Stimulated activated CD4-positive, alpha-beta T cell treated with anti-CD3 and anti-CD28 coated beads, Interleukin-4, amount 100 ng/mL, for 24 hours (primary cell): ENCODE measurements around the gene SIGMAR1.
A peak's percentile ranks its signal among the peaks of the same experiment; 100 is the strongest.

Experiments
- DNase-seq: peaks from one replicate; pipeline ENCODE4 v3.0.0-alpha.2; 2020

Gene SIGMAR1

DNA sequence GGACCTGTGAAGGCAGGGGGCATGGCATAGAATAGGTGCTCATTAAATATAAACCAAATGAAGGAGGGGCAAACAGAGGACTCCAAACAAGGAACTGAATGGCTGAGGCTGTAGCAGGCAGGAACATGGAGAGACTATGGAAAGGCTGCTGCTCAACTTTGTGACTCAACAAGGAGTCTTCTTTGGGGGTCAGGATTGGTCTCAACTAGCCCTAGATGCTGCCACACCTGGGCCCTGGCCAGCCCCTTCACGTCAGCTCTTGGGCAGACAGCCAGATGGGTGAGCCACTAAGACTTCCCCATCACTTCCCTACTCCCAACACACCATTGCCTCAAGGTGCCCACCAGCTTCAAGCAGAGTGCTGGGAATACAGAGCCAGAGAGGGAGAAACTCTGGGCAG, 36.7 kb downstream of the SIGMAR1 start:
- DNase-seq: no peak

DNA sequence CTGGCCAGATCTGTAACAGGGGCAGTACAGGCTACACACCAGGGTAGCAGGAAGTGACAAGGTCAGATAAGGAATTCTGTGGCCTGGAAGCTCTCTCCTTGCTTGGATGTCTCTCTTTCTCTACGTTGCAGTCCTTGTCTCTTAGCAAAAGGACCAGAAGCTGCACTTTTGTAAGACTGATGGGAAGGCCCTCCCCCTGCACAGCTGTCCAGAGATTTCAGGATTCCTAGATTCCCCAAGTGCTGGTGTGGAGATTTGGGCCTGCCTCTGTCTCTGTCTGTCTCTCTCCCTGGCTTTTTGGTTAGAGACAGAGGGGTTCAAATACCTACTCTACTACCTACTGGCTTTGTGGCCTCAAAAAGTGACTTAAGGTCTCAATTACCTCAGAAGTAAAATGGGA, 38.0 kb downstream of the SIGMAR1 start:
- no peak for DNase-seq

DNA sequence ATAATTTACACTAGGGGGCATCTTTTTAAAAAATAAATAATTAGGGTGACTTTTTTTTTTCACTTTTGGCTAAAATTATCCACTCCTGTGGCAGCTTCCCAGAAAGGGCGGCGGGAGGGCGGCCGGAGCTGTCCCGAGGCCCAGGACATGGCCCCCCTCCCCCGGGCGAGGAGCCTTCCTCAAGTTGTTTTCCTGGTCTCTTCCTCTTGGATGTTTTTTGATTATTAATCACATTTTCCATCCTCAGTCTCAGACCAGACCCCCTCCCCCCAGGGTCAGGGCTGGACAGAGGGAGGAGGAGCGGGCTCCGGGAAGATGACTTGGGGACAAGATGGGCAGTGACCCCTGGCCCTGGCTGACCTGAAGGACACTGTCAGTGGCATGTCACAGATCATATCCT, 43.4 kb downstream of the SIGMAR1 start:
- DNase-seq: no peak

DNA sequence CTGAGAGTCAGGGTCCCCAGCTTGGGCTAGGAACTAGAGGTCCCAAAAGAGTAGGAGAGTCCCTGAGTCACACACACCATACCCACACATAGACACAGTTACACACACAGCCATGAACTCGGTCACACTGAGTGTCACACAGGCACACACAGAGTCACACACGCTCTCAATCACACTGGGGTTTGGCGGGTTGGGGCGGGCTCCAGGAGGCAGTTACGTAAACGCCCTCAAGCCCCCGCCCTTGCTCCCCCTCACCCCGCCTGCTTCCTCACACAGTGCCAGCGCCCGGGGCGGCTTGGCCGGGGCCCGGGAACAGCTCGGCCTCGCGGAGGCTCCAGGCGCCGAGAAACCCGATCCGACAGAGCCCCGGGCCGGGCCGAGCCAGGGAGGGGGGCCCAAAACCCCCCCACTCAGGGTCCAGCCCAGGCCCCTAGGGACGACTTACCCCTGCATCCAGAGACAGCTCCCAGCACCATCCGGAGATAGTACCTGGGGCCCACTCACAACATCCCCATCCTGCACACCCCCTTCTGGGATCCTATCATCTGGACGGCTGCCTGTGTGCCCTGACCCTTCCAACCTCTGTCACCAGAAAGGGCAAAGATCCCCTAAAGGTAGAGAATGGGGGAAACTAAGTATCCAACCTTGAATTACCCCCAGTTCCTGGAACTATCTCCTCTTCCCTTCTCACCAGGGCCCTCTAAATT, 44.5 kb downstream of the SIGMAR1 start:
- no peak for DNase-seq

DNA sequence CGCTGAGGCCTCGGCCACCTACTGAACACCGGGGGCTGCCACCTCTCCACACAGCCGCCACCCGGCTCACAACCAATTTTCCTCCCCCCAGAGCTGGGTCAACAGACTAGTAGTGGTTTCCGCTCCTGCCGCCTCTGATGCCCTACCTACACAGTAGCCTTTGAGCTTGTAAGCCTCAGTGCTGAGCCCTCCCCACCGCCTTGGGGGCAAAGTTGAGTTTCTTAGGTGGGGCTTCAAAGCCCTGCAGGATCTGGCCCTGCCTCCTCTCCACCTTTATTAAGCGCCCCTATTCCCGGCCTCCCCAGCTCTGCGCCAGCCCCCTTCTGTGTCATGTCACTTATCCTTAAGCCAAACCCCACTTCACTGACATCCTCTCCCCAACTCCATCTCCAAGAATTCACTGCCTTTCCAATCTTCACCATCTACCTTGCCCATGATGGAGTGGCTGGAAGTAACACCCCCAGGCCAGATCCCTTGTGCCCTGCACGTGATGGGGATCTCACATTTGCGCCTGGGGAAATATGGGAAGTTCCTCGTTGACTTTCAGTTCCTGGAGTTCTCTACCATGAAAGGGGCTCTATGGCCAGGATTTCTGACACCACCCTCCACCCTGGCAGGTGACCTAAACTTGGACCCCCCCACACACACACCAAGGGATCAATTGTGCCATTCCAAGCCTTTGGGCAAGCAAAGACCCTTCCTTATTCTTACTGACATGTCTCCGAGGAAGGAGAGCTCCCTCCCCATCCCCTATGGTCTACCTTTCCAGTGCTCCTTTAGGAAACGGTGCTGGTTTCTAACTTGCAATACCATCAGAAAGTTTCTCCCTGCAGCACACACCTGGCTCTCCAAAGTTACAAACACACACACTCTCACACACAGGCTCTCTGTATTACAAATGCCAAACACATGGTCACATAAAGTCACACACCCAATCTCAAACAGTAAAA, 45.4 kb downstream of the SIGMAR1 start:
- no peak for DNase-seq

DNA sequence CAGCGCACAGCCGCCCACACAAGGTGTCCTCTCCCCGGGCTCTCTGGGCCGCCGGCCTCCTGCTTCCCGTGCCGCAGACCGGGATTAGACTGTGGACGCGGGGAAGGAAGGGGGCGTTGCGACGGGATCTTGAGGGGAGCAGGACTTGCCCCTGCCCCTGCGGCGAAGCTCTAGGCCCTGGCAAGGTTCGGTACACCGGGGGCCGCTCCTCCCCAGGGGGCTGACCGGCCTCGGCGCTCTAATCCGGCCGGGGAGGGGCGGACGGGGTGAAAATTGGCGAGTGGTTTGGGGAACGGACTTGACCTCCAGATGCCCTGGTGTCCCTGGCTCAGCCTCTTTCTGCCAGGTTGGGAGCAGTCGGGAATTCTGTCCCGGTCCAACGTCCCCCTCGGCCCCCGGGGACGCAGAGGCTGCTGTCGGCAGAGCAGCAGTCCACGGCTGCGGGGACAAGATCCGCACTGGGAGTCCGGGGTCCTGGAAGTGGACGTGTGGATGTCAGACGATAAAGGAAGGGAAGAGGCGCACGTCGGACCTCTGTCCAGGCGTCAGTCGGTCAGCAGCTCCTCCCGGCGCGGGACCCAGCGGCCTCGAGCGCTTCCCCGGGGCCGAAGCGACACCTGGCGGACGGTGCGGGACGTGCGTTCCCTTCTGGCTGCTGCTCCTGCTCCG, 46.2 kb downstream of the SIGMAR1 start:
- DNase-seq: peak; percentile 83

DNA sequence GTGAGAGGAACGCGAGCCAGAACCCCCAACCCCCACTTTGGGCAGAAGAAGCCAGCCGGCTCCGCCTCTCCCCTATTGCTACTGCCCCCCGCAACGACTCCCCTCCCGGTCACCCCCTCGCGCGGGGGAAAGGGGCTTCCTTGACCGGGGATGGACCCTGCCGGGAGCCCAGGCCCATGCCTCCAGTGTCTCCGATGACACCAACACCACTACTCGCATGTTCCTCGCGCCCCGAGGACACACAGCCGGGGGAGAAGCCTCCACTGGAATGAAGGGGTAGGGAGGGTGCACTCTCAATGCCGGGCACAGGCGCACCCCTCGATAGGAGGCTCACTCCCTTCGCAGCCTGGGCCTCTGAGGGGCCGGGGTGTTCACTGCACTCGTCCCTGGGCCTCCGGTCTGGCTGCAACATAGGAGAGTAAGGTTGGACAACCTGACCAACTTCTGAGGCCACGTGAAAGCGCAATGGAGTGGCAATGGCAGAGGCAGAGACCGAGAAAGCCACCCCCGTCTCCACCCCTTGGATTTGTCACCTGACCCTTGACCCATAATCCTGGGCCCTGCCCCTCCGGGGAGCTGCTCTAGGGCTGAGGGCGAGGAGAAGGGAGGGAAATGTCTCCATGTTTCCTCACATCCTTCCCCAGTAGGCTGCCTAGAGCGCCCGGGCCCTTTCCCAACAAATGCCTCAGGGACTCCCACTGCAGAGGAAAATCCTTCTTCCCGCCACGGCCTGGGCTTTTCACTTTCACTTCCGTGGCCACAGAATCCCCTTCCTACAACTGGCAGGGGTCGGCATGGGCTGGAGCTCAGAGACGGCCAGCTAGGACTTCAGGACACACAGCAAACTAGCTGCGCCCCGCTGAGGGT, 47.0 kb downstream of the SIGMAR1 start:
- DNase-seq: peak; percentile 18

DNA sequence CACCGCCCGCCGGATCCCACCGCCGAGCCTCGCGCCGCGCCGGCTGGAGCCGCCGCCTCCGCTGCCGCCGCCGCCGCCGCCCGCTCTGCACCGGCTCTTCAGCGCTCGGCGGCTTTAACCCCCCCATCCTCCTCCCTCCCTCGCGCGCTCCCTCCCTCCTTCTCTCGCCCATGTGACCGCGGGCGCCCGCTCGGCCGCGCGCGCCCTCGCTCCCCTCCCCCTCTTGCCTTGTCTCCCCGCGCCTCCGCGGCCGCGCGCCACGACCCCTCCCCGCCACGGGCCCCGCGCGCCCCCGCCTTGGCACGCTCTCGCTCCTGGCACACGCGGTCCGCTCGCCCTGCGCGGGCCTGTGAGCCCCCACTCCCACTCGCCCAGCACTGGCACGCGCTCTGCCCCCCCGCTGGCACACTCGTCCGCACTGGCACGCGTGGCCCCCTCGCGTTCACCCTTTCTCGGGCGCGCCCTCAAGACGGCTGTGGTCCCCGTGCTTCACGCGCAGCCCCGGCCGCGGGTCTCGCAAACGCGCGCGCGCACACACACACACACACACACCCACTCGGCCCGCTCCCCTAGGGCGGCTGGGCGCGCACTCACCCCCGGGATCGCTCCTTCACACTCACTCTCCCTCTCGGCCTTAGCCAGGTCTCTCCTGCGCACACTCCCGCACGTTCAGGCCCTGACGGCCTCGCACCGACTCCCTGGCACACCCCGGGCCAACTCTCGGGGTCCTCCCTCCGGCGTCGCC, 47.8 kb downstream of the SIGMAR1 start, which contains the start of gene CNTFR:
Gene CNTFR (minus strand): TSS at position 89 of the 745 bp plus-strand sequence. CDS start 20,743 bp downstream, outside the sequence.
- no peak for DNase-seq

DNA sequence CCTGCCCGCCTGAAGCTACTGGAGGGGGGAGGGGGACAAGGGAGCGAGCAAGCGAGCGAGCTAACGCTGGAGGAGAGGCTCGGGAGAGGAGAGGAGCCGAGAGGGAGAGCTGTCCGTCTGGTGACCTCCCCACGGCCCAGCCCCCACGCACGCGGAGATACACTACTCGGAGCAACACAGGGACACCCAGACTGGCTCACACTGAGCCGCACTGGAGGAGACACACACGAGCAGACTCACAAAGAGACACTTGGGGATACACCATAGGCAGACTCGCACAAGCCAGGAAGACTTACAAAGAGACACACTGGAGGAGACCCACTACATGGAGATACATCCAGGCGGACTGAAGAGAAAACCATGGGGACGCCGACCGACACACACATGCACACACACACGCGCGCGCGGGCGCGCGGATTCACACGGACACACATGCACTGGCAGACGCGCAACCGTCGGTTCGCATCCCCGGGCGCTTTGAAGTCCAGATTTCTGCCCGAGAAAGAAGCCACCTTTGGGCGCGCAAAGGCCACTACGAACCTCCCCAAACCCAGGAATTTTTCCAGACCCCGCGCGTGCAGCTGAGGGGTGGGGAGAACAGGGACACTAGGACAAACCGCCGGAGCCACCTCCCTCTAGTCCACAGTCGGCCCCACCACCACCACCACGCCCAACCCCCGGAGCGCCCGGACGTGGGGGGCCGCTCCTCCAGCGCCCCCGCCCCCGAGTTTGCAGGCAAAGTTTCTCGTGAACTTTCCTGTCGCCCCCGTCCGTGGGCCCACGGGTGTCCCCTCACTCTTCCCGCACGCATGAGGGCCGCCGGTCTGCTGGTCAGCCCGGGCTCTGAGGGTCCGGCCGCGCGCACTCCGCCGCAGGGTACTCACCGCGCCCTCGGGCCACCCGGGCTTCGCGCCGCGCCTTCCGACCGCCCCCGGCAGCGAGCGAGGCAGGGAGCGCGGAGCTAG, 48.6 kb downstream of the SIGMAR1 start:
- no peak for DNase-seq

DNA sequence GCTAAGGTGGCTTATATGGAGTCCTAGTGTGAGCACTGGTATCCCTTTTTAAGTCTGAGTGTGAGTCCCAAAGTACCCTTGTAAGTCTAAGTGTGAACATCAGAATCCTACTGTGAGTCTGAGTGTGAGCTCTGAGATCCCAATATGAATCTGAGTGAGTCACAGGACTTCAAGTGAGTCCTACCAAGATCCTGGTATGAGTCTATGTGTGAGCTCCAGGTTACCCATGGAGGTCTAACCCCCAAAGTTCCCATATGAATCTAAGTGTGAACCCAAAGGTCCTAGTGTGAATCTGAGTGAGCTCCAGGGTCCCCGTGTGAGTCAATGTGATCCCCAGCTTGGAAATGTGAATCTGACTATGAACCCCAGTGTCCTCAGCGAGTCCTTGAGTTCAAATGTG, 50.3 kb downstream of the SIGMAR1 start:
- no peak for DNase-seq

DNA sequence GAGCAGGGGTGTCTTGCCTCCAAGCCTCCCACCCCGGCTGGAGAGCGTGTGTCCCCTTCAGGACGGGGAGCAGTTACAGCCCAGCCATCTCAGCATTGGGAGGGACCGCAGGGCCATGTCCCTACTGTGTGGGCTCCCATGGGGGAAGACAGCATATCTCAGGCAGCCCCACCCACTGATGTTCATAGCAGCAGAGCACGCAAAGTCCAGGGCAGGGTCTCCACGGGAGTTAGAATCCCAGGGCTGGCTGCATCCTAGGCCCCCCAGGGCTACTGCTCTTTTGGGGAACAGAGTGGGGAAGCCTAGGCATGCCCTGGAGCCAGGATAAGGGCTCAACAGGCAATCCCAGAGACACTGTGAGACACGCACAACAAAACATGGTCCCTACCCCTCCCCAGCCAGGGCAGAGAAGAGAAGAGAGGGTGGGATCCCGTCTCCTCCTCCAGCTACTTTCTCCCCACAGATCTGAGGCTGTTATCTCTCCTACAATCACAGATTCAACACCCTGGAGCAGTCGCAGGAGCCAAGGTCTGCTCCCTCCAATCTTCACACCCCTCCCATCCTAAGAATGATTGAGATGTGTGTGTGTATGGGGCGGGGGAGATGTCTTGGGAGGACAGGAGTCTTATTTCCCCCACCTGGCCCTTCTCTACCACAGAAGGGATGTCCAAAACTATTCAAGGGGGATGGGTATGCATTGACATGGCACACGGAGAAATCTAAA, 51.5 kb downstream of the SIGMAR1 start:
- no peak for DNase-seq

DNA sequence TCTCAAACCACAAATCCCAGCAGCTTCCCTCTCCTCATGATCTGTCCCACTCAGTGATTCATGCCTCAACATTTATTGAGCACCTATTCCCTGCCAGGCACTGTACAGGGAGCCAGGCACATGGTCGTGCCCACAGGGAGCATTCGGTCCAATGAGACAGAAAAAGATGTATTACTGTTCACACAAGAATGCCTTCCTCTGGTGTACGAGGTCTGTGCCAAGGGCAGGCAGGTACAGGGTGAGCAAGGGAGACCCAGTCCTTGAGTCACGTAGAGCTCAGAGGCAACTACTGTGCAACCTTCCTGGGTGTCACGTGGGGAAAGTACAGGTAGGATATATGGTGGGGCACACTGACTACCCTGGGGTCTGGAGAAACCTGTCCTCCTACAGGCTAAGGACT, 52.6 kb downstream of the SIGMAR1 start:
- no peak for DNase-seq
